ENCODE measurements around the gene PPP1CB.

GRCh38 chr2:28716265-28716865 lies 35.3 kb upstream of the PPP1CB start:
- no peak for TF ChIP-seq CTCF (IDR thresholded peaks at IDR 0.05 in 2 of 3, conservative IDR thresholded peaks at IDR 0.05 in 1 of 3; ENCODE audit: control insufficient read depth in 2 of 3, extremely low read depth in 1 of 3, insufficient read depth in 1 of 3, low read depth in 3 of 3, low read length in 3 of 3)
- no peak for TF ChIP-seq SIN3A (IDR thresholded peaks at IDR 0.05; ENCODE audit: low read depth, low read length)
- TF ChIP-seq POLR2A (IDR thresholded peaks at IDR 0.05; ENCODE audit: low read depth, low read length) = no peak
- no peak for TF ChIP-seq STAT1 (conservative IDR thresholded peaks at IDR 0.05)
- TF ChIP-seq ZNF274 (IDR thresholded peaks at IDR 0.05; ENCODE audit: insufficient read depth, insufficient read length) = no peak
- no peak for TF ChIP-seq PML (IDR thresholded peaks at IDR 0.05; ENCODE audit: low read length)
- no peak for TF ChIP-seq EP300 (IDR thresholded peaks at IDR 0.05; ENCODE audit: borderline replicate concordance in 1 of 2, control insufficient read depth in 1 of 2, low read depth in 2 of 2, low read length in 2 of 2)
- TF ChIP-seq SRF (IDR thresholded peaks at IDR 0.05; ENCODE audit: low read depth in 2 of 2, low read length in 2 of 2) = no peak

All from GM12878 (cell line).